22Rv1 (cell line): ENCODE data around the gene PCDHB9.
"Not testable (repeated sequence)": the region's sequence is repeated elsewhere in the genome, so short reads cannot be mapped to it uniquely, and the experiment has no call there.

Source experiments
- H3K27ac ChIP-seq: fragments of 450-650 bp; 2 replicates; pipeline ENCODE4 v1.5.1; 2017
- CTCF ChIP-seq: fragments of 450-650 bp; IDR thresholded peaks from 2 replicates; pipeline ENCODE4 v1.5.1; 2017; ENCODE audit warnings: mild to moderate bottlenecking
- ZFX ChIP-seq: fragments of 450-650 bp; IDR thresholded peaks from 2 replicates; pipeline ENCODE4 v1.6.1; 2017; ENCODE audit warnings: antibody characterized with exemption, borderline replicate concordance

Gene PCDHB9

GRCh38 chr5:141172381-141173204, 14.4 kb upstream of the PCDHB9 start, which contains the start of gene PCDHB7:
TSS of gene PCDHB7 (plus strand) at chr5:141172644. CDS start at chr5:141172836, 192 bp downstream.
- no peak within 1 kb of the TSS for H3K27ac ChIP-seq
- TF ChIP-seq CTCF (peak; percentile 86), ZFX (no peak)

- not testable (repeated sequence) for H3K27ac ChIP-seq
These were observed 12.5 kb upstream of the PCDHB9 start for GRCh38 chr5:141174291-141175104.

GRCh38 chr5:141175933-141176332, 11.0 kb upstream of the PCDHB9 start:
- TF ChIP-seq CTCF (no peak), ZFX (no peak)
- H3K27ac ChIP-seq: no peak overlapping the region

- not testable (repeated sequence) for H3K27ac ChIP-seq
- peak; percentile 89 for TF ChIP-seq CTCF
These were observed 9.3 kb upstream of the PCDHB9 start, which contains the start of gene PCDHB8 for GRCh38 chr5:141177577-141178191. TSS of gene PCDHB8 (plus strand) at chr5:141177790. CDS start at chr5:141178035, 245 bp downstream.

- H3K27ac ChIP-seq: not testable (repeated sequence)
These were observed 7.6 kb upstream of the PCDHB9 start for GRCh38 chr5:141179371-141179770.

- not testable (repeated sequence) for H3K27ac ChIP-seq
These were observed 7.1 kb upstream of the PCDHB9 start for GRCh38 chr5:141179876-141180275.

- TF ChIP-seq CTCF (no peak), ZFX (no peak)
These were observed 6.6 kb upstream of the PCDHB9 start for GRCh38 chr5:141180313-141180712.

GRCh38 chr5:141182248-141182647, 4.7 kb upstream of the PCDHB9 start, which contains the start of gene PCDHB16:
TSS of gene PCDHB16 (plus strand) at chr5:141182387. CDS start at chr5:141182560, 173 bp downstream.
- H3K27ac ChIP-seq: no peak within 1 kb of the TSS
- TF ChIP-seq ZFX: no peak
- TF ChIP-seq CTCF: peak; percentile 47

More at GRCh38 chr5:141180313-141180712, 6.6 kb upstream of the PCDHB9 start:
- H3K27ac ChIP-seq: no peak overlapping the region

- not testable (repeated sequence) for H3K27ac ChIP-seq
These were observed 2.7 kb upstream of the PCDHB9 start for GRCh38 chr5:141184117-141184855.

GRCh38 chr5:141188682-141189081, 1.7 kb downstream of the PCDHB9 start:
- not testable (repeated sequence) for H3K27ac ChIP-seq

GRCh38 chr5:141189131-141189530, 2.2 kb downstream of the PCDHB9 start:
- not testable (repeated sequence) for H3K27ac ChIP-seq
